GM12891 (cell line): ENCODE data around the gene PLXND1.

Source experiments
- DNase-seq: peaks from one replicate; pipeline ENCODE4 v3.0.0; 2011; ENCODE audit warnings: low spot score; ENCODE audit not compliant: insufficient read length
- FAIRE-seq: peaks from 2 replicates; lab custom pipeline; 2011; peaks lifted over from hg19 to GRCh38; lab: Jason Lieb, UNC
- PAX5 ChIP-seq: IDR thresholded peaks from 2 replicates; pipeline ENCODE4 v1.6.1; 2011; ENCODE audit warnings: low read length, moderate library complexity, mild to moderate bottlenecking; ENCODE audit not compliant: insufficient read depth, severe bottlenecking
- POLR2A ChIP-seq: IDR thresholded peaks from 2 replicates; pipeline ENCODE4 v1.6.1; 2011; ENCODE audit warnings: low read depth, low read length, control low read depth
- POLR2AphosphoS5 ChIP-seq: IDR thresholded peaks from 2 replicates; pipeline ENCODE4 v1.6.1; 2011; ENCODE audit warnings: low read depth, low read length, control low read depth
- POU2F2 ChIP-seq: IDR thresholded peaks from 2 replicates; pipeline ENCODE4 v1.6.1; 2011; ENCODE audit warnings: low read depth, mild to moderate bottlenecking, control low read depth, low read length, moderate library complexity
- SPI1 ChIP-seq: IDR thresholded peaks from 2 replicates; pipeline ENCODE4 v1.6.1; 2011; ENCODE audit warnings: low read depth, low read length, control low read depth
- TAF1 ChIP-seq: IDR thresholded peaks from 2 replicates; pipeline ENCODE4 v1.6.1; 2011; ENCODE audit warnings: low read depth, low read length, control low read depth

PLXND1 gene

GRCh38 chr3:129560269-129560787 is 46.1 kb downstream of the PLXND1 start:
- FAIRE-seq (no peak), DNase-seq (no peak)
- TF ChIP-seq TAF1: no peak
- TF ChIP-seq POLR2A: no peak
- no peak for TF ChIP-seq SPI1
- TF ChIP-seq POU2F2: no peak
- no peak for TF ChIP-seq POLR2AphosphoS5
- no peak for TF ChIP-seq PAX5

- no peak for DNase-seq
- FAIRE-seq: no peak
- TF ChIP-seq POLR2AphosphoS5 (no peak), PAX5 (no peak), POLR2A (no peak), SPI1 (no peak), POU2F2 (no peak), TAF1 (no peak)
These were observed 46.9 kb downstream of the PLXND1 start for GRCh38 chr3:129559565-129560079.

- DNase-seq (no peak), FAIRE-seq (no peak)
- no peak for TF ChIP-seq POU2F2
- no peak for TF ChIP-seq POLR2A
- no peak for TF ChIP-seq TAF1
- no peak for TF ChIP-seq PAX5
- no peak for TF ChIP-seq POLR2AphosphoS5
These were observed 47.5 kb downstream of the PLXND1 start for GRCh38 chr3:129558772-129559564.

- FAIRE-seq: no peak
- no peak for TF ChIP-seq SPI1
- no peak for TF ChIP-seq PAX5
- no peak for TF ChIP-seq POU2F2
- TF ChIP-seq TAF1: no peak
- no peak for TF ChIP-seq POLR2AphosphoS5
- TF ChIP-seq POLR2A: no peak
These were observed 48.2 kb downstream of the PLXND1 start for GRCh38 chr3:129558081-129558771.

GRCh38 chr3:129557548-129557894 is 49.0 kb downstream of the PLXND1 start:
- DNase-seq (no peak), FAIRE-seq (no peak)
- no peak for TF ChIP-seq PAX5
- no peak for TF ChIP-seq POLR2AphosphoS5
- TF ChIP-seq TAF1: no peak
- TF ChIP-seq POU2F2: no peak
- no peak for TF ChIP-seq POLR2A
- no peak for TF ChIP-seq SPI1

More at GRCh38 chr3:129558081-129558771, 48.2 kb downstream of the PLXND1 start:
- DNase-seq: no peak

GRCh38 chr3:129556890-129557547 is 49.5 kb downstream of the PLXND1 start:
- DNase-seq: no peak
- TF ChIP-seq POU2F2: no peak
- no peak for TF ChIP-seq TAF1
- TF ChIP-seq SPI1: no peak
- no peak for FAIRE-seq

- TF ChIP-seq POU2F2: no peak
- no peak for TF ChIP-seq POLR2A
- TF ChIP-seq TAF1: no peak
- TF ChIP-seq POLR2AphosphoS5: no peak
- TF ChIP-seq SPI1: no peak
- TF ChIP-seq PAX5: no peak
- no peak for FAIRE-seq
These were observed 50.1 kb downstream of the PLXND1 start for GRCh38 chr3:129556358-129556695.

GRCh38 chr3:129555616-129556357 is 50.7 kb downstream of the PLXND1 start:
- FAIRE-seq: no peak
- no peak for TF ChIP-seq POLR2AphosphoS5
- TF ChIP-seq POLR2A: no peak
- no peak for TF ChIP-seq TAF1
- peak; percentile 13; the same call in 1 of the 2 replicates for TF ChIP-seq SPI1
- TF ChIP-seq POU2F2: no peak
- no peak for TF ChIP-seq PAX5
- DNase-seq: no peak

More at GRCh38 chr3:129556358-129556695, 50.1 kb downstream of the PLXND1 start:
- no peak for DNase-seq

- no peak for TF ChIP-seq TAF1
- no peak for TF ChIP-seq POLR2A
- no peak for TF ChIP-seq PAX5
- TF ChIP-seq POLR2AphosphoS5: no peak
- no peak for TF ChIP-seq POU2F2
- no peak for TF ChIP-seq SPI1
- no peak for FAIRE-seq
- no peak for DNase-seq
These were observed 51.3 kb downstream of the PLXND1 start for GRCh38 chr3:129555153-129555550.
